Measurements from ENCODE around the gene STC2.
"Not testable (repeated sequence)": the region's sequence is repeated elsewhere in the genome, so short reads cannot be mapped to it uniquely, and the experiment has no call there.

STC2 gene

GRCh38 chr5:173327948-173328843 lies at the start of gene STC2:
Gene STC2, minus strand, starts transcription at chr5:173328414. Its CDS starts 221 bp downstream, at chr5:173328193.
- peak in 3 of 4 experiments; percentile 17 to 72 (median 25) for DNase-seq (ENCODE audit: low read depth in 4 of 4, low spot score in 1 of 4)

DNA sequence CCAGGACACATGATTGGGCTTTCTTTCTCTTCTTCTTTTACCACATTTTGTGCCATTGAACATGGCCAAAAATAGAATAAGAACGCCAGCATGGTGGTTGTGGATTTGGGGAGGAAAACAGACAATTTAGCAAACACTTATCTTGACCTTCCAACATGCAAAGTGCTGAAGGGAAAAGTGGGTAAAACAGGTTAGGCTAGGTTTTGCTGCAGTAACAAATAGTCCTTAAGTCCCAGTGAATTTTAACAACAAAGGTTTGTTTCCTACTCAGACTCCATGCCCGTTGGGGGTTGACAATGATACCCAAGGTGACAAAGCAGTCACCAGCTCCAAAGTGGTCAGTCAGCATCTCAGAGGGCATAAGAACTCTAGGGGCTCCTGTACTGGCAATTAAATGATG lies 43.2 kb upstream of the STC2 start:
- DNase-seq (ENCODE audit: low read depth in 4 of 4, low spot score in 1 of 4), result no peak

DNA sequence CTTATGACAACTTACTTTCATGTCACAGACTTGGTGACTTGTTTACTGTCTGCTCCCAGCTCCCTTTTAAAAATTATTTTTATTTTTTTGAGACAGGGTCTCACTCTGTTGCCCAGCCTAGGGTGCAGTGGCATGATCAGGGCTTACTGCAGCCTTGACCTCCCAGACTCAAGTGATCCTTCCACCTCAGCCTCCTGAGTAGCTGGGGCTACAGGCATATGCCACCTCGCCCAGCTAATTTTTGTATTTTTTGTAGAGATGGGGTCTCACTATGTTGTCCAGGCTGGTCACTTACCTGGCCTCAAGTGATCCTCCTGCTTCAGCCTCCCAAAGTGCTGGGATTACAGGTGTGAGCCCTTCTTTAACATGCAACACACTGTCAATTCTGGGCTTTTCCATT lies 35.2 kb upstream of the STC2 start:
- not testable (repeated sequence) for DNase-seq (ENCODE audit: low read depth in 4 of 4, low spot score in 1 of 4)

GRCh38 chr5:173355561-173355960 lies 27.3 kb upstream of the STC2 start:
- DNase-seq (ENCODE audit: low read depth in 4 of 4, low spot score in 1 of 4), result no peak

DNA sequence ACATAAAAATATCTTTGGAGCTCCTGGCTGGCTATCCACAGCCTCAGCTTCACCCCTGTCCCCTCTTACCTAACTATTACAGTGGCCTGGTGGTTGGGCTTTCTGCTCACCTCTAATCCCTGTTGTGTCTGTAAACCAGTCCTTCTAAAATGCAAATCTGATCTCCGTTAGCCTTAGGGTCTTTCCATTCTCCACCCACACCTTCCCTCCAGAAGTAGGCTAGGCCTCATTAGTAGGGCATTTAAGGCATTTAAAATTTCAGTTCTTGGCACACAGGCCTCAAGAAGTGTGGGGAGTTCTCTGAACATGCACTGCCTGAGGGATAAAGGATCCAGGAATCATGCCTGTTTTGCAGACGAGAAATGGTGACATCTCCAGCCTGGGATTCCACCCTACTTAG lies 26.4 kb upstream of the STC2 start:
- DNase-seq (ENCODE audit: low read depth in 4 of 4, low spot score in 1 of 4), result no peak

- DNase-seq (ENCODE audit: low read depth in 4 of 4, low spot score in 1 of 4), result no peak
Measured at GRCh38 chr5:173352366-173353349, 24.4 kb upstream of the STC2 start.

- no peak for DNase-seq (ENCODE audit: low read depth in 4 of 4, low spot score in 1 of 4)
Measured at GRCh38 chr5:173342813-173343755, 14.9 kb upstream of the STC2 start.

DNA sequence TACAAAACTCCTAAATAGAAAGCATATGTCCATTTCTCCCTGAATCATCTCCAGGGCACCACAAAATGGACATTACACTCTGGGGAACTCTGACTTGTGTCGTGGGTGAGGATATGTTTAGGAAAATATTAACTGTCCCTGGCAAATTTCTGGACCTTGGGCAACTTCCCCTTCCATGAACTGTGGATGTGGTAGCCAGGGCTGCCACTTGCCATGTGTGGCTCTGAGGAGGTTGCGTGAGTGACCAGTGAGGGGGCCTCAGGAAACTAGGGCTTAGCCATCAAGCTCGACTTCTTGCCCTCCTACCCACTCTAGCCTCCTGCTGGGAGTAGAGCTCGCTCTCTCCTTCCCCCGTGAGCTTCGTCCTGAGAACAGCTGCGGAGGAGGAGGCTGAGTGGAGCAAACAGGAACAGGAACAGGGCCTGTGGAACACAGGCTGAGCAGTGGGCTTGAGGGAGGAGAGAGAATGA lies 13.8 kb upstream of the STC2 start:
- no peak for DNase-seq (ENCODE audit: low read depth in 4 of 4, low spot score in 1 of 4)

DNA sequence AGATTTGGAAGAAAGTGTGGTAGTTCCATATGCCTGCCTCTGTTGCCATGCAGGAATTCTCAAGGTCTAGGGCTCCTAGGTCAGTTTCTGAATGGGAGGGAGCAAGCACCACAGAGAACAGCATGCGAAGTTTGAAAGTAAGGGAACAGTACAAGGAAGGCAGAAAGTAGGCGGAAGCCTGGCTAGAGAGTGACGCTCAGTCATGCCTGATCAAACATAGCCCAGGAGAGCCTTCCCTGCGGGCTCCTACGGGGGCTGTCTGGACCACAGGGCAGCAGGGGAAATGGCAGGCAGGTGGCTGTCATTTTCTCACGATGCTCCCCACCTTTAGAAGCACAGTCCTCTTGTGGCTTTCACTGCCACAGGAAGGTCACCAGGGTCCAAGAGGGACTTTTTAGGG lies 12.8 kb upstream of the STC2 start:
- no peak for DNase-seq (ENCODE audit: low read depth in 4 of 4, low spot score in 1 of 4)

DNA sequence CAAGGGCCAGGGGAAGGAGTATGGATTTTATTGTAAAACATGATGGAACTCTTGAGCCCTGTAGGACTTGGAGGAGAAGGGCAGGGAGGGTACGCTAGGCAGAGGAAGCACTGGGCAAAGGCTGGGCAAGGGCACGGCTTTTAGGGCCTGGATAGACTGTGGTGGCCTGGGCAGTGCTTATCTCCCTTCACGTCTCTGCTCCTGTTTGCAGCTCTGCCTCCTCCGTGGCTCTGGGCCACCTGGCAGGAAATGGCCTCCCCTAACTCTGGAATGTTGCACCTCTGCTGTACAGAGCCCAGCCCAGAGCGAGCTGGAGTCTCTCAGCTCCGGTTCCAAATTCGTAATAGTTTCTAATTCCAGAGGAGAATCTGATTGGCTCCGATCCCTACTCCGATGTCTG lies 12.2 kb upstream of the STC2 start:
- no peak for DNase-seq (ENCODE audit: low read depth in 4 of 4, low spot score in 1 of 4)

GRCh38 chr5:173339286-173339685 lies 11.1 kb upstream of the STC2 start:
- no peak for DNase-seq (ENCODE audit: low read depth in 4 of 4, low spot score in 1 of 4)

DNA sequence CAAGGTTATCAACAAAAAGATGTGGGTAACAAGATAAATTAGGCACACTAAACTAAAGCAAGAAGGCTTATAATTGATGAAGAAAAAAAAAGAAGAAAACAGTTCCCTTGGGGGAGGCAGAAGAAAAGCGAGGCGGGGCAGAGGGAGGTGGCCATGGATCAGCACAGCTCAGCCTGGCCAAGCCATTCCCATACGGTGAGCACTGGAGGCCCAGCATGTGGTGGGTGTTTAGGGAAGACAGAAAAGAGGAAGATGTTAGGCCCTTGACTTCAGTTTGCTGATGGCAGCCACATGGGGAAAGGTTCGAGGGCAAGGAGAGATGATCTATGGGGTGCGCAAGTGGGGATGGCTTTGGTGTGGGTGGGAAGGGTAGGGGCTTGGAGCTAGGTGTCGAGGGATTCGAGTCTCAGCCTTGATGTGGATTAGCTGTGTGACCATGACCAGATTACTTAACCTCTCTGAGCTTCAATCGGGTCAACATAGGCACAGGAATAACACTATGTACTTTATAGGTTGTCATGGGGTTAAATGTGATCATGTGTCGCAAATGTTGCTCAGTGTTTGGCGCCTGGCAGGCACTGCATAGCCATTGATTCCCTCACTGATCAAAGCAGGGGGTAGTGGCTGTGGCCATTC lies 10.3 kb upstream of the STC2 start:
- DNase-seq (ENCODE audit: low read depth in 4 of 4, low spot score in 1 of 4), result no peak

DNA sequence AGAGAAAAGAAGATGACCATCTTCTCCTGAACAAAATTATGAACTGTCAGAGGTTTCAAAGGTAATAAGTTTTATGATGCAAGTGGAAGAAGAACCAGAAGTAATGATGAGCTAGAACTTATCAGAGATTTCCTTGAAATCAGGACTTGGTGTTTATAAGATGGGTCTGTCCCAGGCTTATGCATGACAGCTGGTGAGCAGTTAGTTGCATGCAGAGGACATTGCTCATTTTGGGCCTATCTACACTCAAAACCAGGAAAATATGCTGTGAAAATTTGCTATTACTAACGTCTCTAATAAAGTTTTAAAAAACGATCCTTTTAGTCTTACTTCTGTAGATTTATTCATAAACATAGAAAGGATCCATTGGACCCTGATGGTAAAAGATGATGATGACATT lies 6.6 kb upstream of the STC2 start:
- DNase-seq (ENCODE audit: low read depth in 4 of 4, low spot score in 1 of 4), result no peak

- DNase-seq (ENCODE audit: low read depth in 4 of 4, low spot score in 1 of 4), result no peak
Measured at GRCh38 chr5:173333925-173334661, 5.9 kb upstream of the STC2 start.

- peak; percentile 42 to 83 (median 64) for DNase-seq (ENCODE audit: low read depth in 4 of 4, low spot score in 1 of 4)
Measured at GRCh38 chr5:173331956-173332479, 3.8 kb upstream of the STC2 start.

- DNase-seq (ENCODE audit: low read depth in 4 of 4, low spot score in 1 of 4), result no peak
Measured at GRCh38 chr5:173331287-173331686, 3.1 kb upstream of the STC2 start.

DNA sequence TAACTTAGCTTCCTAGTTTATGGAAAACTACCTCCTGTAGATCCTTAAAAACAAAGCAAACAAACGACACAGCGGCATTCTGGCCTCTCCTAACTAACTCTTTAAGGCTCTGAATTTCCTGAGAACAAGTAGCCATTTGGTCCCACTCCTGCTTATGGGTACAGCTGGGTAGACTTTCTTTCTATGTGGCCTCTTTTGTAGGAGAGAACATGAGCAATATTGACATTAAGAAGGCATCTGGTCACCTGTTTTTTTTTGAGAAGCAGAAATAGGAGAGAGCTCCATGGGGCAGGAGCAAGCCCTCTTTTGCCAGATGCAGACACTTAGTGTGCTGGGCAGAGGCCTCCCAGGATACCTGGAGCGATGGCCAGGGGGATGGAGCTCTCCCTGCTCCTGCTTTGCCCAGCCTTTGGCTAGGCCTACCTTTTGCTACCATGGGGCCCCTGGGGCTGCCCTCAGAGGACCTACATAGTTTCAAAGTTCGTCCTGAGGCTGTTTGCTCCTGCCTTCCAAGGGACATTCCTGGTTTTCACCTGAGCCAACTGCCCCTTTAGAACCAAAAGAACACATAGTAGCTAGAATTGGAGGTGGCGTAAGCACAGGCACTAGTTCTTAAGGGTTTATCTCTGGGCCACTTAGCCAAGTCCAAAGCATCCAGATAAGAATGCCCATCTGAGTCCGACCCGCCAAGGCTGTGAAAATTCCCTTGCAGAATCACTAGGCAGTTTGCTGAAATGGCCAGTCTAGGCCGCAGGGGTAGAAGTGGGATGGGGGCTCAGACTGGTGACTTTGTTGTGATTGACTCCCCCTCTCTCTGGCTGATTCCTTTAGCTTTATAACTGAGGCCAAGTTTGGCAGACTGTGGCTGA lies 2.4 kb upstream of the STC2 start:
- DNase-seq (ENCODE audit: low read depth in 4 of 4, low spot score in 1 of 4), result no peak

All from stimulated activated CD4-positive, alpha-beta T cell treated with anti-CD3 and anti-CD28 coated beads, Interleukin-1b, Interleukin-23, amount 100 ng/mL, for 24 hours (primary cell).